Retinal pigment epithelial cell (primary cell): Measurements from ENCODE around the gene POLR1C.
"Not testable (repeated sequence)": the region's sequence is repeated elsewhere in the genome, so short reads cannot be mapped to it uniquely, and the experiment has no call there.

Source experiments
- DNase-seq: peaks from one replicate; pipeline ENCODE4 v3.0.0-alpha.2; 2010; ENCODE audit warnings: low read depth
- H3K4me3 ChIP-seq: 2 replicates; pipeline ENCODE4 v1.5.1; 2011; ENCODE audit warnings: mild to moderate bottlenecking, low read length, control low read depth, moderate library complexity
- CTCF ChIP-seq: conservative IDR thresholded peaks from 2 replicates; pipeline ENCODE4 v1.5.1; 2011; ENCODE audit warnings: low read depth, low read length, control low read depth, inconsistent platforms

The POLR1C gene

GRCh38 chr6:43522547-43523261 is 5.8 kb downstream of the POLR1C start:
- no peak overlapping the region for H3K4me3 ChIP-seq
- DNase-seq, result no peak
- TF ChIP-seq CTCF, result no peak

GRCh38 chr6:43523284-43523683 is 6.4 kb downstream of the POLR1C start:
- no peak for DNase-seq
- no peak for TF ChIP-seq CTCF
- no peak overlapping the region for H3K4me3 ChIP-seq

GRCh38 chr6:43524483-43524961 is 7.6 kb downstream of the POLR1C start:
- no peak for DNase-seq
- TF ChIP-seq CTCF, result no peak
- no peak overlapping the region for H3K4me3 ChIP-seq

GRCh38 chr6:43532201-43532600 is 15.3 kb downstream of the POLR1C start:
- no peak for TF ChIP-seq CTCF
- no peak overlapping the region for H3K4me3 ChIP-seq
- no peak for DNase-seq

- H3K4me3 ChIP-seq, DNase-seq: not testable (repeated sequence)
Measured at GRCh38 chr6:43538986-43539385, 22.1 kb downstream of the POLR1C start.

- H3K4me3 ChIP-seq, DNase-seq: not testable (repeated sequence)
Measured at GRCh38 chr6:43539409-43539808, 22.5 kb downstream of the POLR1C start.

GRCh38 chr6:43540507-43540906 is 23.6 kb downstream of the POLR1C start:
- no peak for TF ChIP-seq CTCF
- no peak for DNase-seq

GRCh38 chr6:43541774-43542471 is 25.0 kb downstream of the POLR1C start:
- no peak for DNase-seq

More at GRCh38 chr6:43540507-43540906, 23.6 kb downstream of the POLR1C start:
- H3K4me3 ChIP-seq, result no peak overlapping the region

More at GRCh38 chr6:43541774-43542471, 25.0 kb downstream of the POLR1C start:
- no peak for TF ChIP-seq CTCF
- H3K4me3 ChIP-seq, result no peak overlapping the region
